ENCODE results near the gene LMTK2. TPM values are rescaled to one million over a fixed set of nuclear protein-coding genes. Genes with fewer than 3 reads are reported as not detected.
A peak's percentile ranks its signal among the peaks of the same experiment; 100 is the strongest.

LMTK2 gene
- total and polyA plus RNA-seq, 10 donors = 1.3 to 22.8 (median 18.6) TPM

DNA sequence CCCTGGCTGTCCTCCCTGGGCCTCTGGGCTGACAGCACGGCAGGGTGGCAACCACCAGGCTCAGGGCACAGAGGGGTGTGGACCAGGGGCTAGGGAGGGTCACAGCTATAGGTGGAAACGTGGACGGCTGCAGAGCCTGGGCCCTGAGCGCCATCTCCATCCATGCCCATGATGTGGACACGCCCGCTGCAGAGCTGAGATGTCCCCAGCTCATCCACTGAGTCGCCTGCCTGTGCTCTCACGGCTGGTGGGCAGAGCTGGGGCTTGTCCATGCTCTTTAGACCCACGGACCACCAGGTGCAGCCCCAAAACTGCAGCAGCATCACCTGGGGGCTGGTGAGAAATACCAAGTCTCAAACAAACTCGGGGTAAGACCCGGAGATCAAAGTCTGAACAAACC, 129.2 kb downstream of the LMTK2 start:
- Histone ChIP-seq H3K27me3 (replicated peaks in 1 of 7) (no peaks in the 10 kb centered on the region), H3K27ac (no peak overlapping the region), H3K9me3 (no peaks in the 10 kb centered on the region), H3K36me3 (peaks cover 0 to 98% (median 78%) of the 10 kb centered on the region in 6 donors), H3K4me1 (no peaks in the 10 kb centered on the region), H3K4me3 (no peak overlapping the region)
- intact Hi-C loops (cut with DNase I; ENCODE audit: low total_unique reads) = loop anchor here (10.0 kb wide), 1 partner anchor 211 kb away; no protein-coding TSS in a partner anchor
- 90 to 96% (median 94%) methylated on average over 2 to 11 of the region's 11 CpGs for WGBS, 5 donors
- DNase-seq = no peak
- TF ChIP-seq POLR2AphosphoS5 (IDR thresholded peaks at IDR 0.05) = peak in 1 of 3 donors; percentile 38
- TF ChIP-seq POLR2A (IDR thresholded peaks at IDR 0.05) = no peak

DNA sequence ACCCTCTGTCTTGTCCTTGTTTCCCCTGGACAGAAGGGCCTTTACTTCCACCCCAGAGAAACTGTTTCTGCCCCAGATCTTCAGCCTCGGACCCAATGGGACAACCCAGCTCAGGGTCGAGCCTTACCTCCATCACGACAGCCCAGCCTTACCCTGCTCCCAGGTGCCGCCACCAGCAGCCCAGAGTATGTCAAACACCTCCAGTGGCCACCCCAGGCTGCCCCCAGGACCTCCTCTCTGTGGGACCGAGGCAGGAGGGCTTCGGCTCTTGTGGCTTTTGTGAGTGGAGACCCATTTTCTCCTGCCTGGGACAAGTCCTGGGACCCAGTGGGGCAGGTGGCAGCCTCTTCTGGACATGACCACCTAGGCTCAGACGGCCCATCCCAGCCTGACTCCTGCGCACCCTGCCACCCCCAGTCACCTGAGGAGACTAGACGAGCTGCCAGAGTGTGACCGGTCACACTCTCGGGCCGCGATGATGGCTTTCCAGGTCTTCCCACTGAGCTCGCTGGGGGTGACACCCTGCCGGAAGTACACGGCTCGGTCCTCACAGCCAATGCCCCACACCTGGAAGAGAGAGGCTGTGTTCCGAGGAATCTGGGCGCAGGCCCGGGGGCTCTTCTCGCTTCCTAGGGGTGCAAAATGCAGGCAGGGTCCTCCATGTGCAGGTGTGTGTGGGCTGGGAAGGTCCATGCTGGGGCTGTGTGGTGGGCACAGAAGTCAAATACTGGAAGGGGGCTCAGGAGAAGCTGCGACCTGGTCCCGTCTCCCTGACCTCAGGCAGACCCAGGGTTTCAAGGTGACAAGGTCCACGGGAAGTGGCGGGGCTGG, 129.9 kb downstream of the LMTK2 start:
- Histone ChIP-seq H3K27me3 (replicated peaks in 1 of 7) (no peaks in the 10 kb centered on the region), H3K9me3 (no peaks in the 10 kb centered on the region), H3K36me3 (peaks cover 0 to 98% (median 78%) of the 10 kb centered on the region in 6 donors), H3K27ac (no peak overlapping the region), H3K4me3 (no peak overlapping the region), H3K4me1 (no peaks in the 10 kb centered on the region)
- intact Hi-C loops (cut with DNase I; ENCODE audit: low total_unique reads) = loop anchor here (10.0 kb wide), 1 partner anchor 212 kb away; no protein-coding TSS in a partner anchor
- 91 to 96% (median 94%) methylated on average over 11 to 25 of the region's 25 CpGs for WGBS, 5 donors
- TF ChIP-seq POLR2AphosphoS5 (IDR thresholded peaks at IDR 0.05) = no peak
- no peak for TF ChIP-seq POLR2A (IDR thresholded peaks at IDR 0.05)
- TF ChIP-seq, protein P1, sequence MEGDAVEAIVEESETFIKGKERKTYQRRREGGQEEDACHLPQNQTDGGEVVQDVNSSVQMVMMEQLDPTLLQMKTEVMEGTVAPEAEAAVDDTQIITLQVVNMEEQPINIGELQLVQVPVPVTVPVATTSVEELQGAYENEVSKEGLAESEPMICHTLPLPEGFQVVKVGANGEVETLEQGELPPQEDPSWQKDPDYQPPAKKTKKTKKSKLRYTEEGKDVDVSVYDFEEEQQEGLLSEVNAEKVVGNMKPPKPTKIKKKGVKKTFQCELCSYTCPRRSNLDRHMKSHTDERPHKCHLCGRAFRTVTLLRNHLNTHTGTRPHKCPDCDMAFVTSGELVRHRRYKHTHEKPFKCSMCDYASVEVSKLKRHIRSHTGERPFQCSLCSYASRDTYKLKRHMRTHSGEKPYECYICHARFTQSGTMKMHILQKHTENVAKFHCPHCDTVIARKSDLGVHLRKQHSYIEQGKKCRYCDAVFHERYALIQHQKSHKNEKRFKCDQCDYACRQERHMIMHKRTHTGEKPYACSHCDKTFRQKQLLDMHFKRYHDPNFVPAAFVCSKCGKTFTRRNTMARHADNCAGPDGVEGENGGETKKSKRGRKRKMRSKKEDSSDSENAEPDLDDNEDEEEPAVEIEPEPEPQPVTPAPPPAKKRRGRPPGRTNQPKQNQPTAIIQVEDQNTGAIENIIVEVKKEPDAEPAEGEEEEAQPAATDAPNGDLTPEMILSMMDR (IDR thresholded peaks at IDR 0.05 in 8 of 11, conservative IDR thresholded peaks at IDR 0.05 in 3 of 11) = no peak
- DNase-seq = no peak

DNA sequence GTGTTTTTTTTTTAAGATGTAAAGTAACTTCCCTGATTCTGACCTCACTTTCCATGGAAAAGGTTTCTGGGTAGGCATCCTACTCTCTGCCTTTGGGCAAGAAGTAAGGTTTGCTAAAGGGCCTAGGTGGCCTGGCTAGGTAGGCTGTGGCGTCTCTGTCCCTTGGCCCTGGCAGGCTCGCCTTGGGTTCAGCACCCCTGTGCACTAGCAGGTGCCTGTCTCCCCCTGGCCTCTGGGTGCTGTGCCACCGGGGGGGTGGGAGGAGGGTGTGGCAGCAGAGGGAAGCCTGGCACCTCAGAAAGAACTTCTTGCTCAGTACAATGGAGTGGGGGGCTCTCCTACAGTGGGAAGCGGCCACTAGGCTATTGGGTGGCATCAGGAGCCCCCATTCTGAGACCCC, 131.4 kb downstream of the LMTK2 start:
- 97 to 100% (median 98%) methylated on average over 4 of the region's 4 CpGs for WGBS, 5 donors
- no peak for DNase-seq
- Histone ChIP-seq H3K36me3 (peaks cover 0 to 94% (median 69%) of the 10 kb centered on the region in 6 donors), H3K9me3 (no peaks in the 10 kb centered on the region), H3K4me1 (no peaks in the 10 kb centered on the region), H3K27ac (no peak overlapping the region), H3K27me3 (replicated peaks in 1 of 7) (no peaks in the 10 kb centered on the region), H3K4me3 (no peak overlapping the region)
- TF ChIP-seq, protein P1 (IDR thresholded peaks at IDR 0.05 in 8 of 11, conservative IDR thresholded peaks at IDR 0.05 in 3 of 11) = no peak
- TF ChIP-seq POLR2A (IDR thresholded peaks at IDR 0.05) (no peak), POLR2AphosphoS5 (IDR thresholded peaks at IDR 0.05) (peak in 1 of 3 donors; percentile 28)
- intact Hi-C loops (cut with DNase I; ENCODE audit: low total_unique reads) = loop anchor here (10.0 kb wide), 1 partner anchor 213 kb away; no protein-coding TSS in a partner anchor

GRCh38 chr7:98238976-98239375, 132.3 kb downstream of the LMTK2 start:
- Histone ChIP-seq H3K36me3 (peaks cover 0 to 94% (median 69%) of the 10 kb centered on the region in 6 donors), H3K9me3 (no peaks in the 10 kb centered on the region), H3K4me3 (no peak overlapping the region), H3K27ac (no peak overlapping the region), H3K27me3 (replicated peaks in 1 of 7) (no peaks in the 10 kb centered on the region), H3K4me1 (no peaks in the 10 kb centered on the region)
- DNase-seq = no peak
- TF ChIP-seq, protein P1 (IDR thresholded peaks at IDR 0.05 in 8 of 11, conservative IDR thresholded peaks at IDR 0.05 in 3 of 11) = no peak
- no peak for TF ChIP-seq POLR2A (IDR thresholded peaks at IDR 0.05)
- no peak for TF ChIP-seq POLR2AphosphoS5 (IDR thresholded peaks at IDR 0.05)
- intact Hi-C loops (cut with DNase I; ENCODE audit: low total_unique reads) = loop anchor here (10.0 kb wide), 1 partner anchor 214 kb away; no protein-coding TSS in a partner anchor
- 92 to 95% (median 92%) methylated on average over 9 of the region's 9 CpGs for WGBS, 5 donors
